ENCODE results near the gene IL24.

- no peak for TF ChIP-seq CTCF (IDR thresholded peaks at IDR 0.05)
- no peak for TF ChIP-seq POLR2A (IDR thresholded peaks at IDR 0.05)
Observed at GRCh38 chr1:206952171-206952570, 54.9 kb downstream of the IL24 start.
